ENCODE results near the gene CAMSAP2.

GRCh38 chr1:200887036-200887435 lies 148.3 kb downstream of the CAMSAP2 start:
- TF ChIP-seq CTCF (IDR thresholded peaks at IDR 0.05) (no peak), POLR2A (IDR thresholded peaks at IDR 0.05) (no peak), EP300 (IDR thresholded peaks at IDR 0.05) (no peak)
